KOPT-K1 (cell line): ENCODE data around the gene OPRPN.

ENCODE experiments used
- H3K27ac ChIP-seq: fragments of 200-600 bp; sonication (generic); 2 replicates; pipeline ENCODE4 v1.5.1; 2016; ENCODE audit warnings: antibody characterized with exemption, mild to moderate bottlenecking, low read depth, low read length; ENCODE audit not compliant: poor library complexity, severe bottlenecking
- H3K36me3 ChIP-seq: fragments of 200-600 bp; sonication (generic); 2 replicates; pipeline ENCODE4 v1.5.1; 2017; ENCODE audit warnings: antibody characterized with exemption, mild to moderate bottlenecking, low read length, moderate library complexity; ENCODE audit not compliant: insufficient read depth
- H3K9me3 ChIP-seq: fragments of 200-600 bp; sonication (generic); 2 replicates; pipeline ENCODE4 v1.5.1; 2017; ENCODE audit warnings: antibody characterized with exemption, low read length, mild to moderate bottlenecking; ENCODE audit not compliant: insufficient read depth, poor library complexity, severe bottlenecking

The OPRPN gene

GRCh38 chr4:70426789-70427188 lies 29.0 kb downstream of the OPRPN start:
- Histone ChIP-seq H3K9me3 (no peaks in the 10 kb centered on the region), H3K36me3 (no peaks in the 10 kb centered on the region), H3K27ac (no peak overlapping the region)

- Histone ChIP-seq H3K27ac (no peak overlapping the region), H3K9me3 (no peaks in the 10 kb centered on the region), H3K36me3 (no peaks in the 10 kb centered on the region)
Measured at GRCh38 chr4:70437197-70437596, 39.5 kb downstream of the OPRPN start.

- Histone ChIP-seq H3K9me3 (no peaks in the 10 kb centered on the region), H3K36me3 (no peaks in the 10 kb centered on the region), H3K27ac (no peak overlapping the region)
Measured at GRCh38 chr4:70442474-70442873, 44.7 kb downstream of the OPRPN start.

DNA sequence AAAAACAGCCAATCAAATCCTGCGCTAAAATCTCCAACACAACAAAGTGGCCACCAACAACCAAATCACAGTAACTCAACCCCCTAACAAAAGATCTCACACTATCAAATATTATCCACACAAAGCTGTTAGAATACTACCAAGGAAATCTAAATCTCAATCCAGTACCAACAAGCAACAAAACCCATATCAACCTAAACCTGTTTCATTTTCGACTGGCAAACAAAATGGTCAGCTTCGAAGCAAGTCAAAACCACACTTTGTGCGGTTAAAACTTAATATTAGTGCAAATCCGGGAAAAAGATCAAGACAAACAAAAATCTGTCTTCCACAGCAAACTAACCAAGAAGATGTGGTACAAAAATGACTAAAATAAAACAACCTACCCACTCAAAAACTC lies 45.6 kb downstream of the OPRPN start:
- no peaks in the 10 kb centered on the region for H3K9me3 ChIP-seq
- H3K27ac ChIP-seq, result no peak overlapping the region
- no peaks in the 10 kb centered on the region for H3K36me3 ChIP-seq

DNA sequence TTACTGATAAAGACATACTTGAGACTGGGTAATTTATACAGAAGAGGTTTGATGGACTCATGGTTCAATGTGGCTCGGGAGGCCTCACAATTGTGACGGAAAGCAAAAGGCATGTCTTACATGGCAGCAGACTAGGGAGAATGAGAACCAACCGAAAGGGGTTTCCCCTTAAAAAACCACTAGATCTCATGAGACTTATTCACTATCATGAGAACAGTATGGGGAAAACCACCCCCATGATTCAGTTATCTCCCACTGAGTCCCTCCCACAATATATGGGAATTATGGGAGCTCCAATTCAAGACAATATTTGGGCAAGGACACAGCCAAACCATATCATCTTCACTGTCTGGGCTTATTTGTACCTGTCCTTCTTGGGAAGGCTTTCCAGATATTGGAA lies 51.5 kb downstream of the OPRPN start:
- Histone ChIP-seq H3K36me3 (no peaks in the 10 kb centered on the region), H3K9me3 (no peaks in the 10 kb centered on the region), H3K27ac (no peak overlapping the region)

GRCh38 chr4:70452946-70453345 lies 55.2 kb downstream of the OPRPN start:
- no peak overlapping the region for H3K27ac ChIP-seq
- H3K36me3 ChIP-seq, result no peaks in the 10 kb centered on the region
- no peaks in the 10 kb centered on the region for H3K9me3 ChIP-seq
